H1 (cell line): ENCODE results near the gene S100G. TPM values are rescaled to one million over a fixed set of nuclear protein-coding genes. Genes with fewer than 3 reads are reported as not detected.

ENCODE experiments used
- CHD7 ChIP-seq: fragments of 300-600 bp; sonication (generic); IDR thresholded peaks from 2 replicates; pipeline ENCODE4 v1.7.1; 2012; ENCODE audit warnings: low read length, moderate library complexity, mild to moderate bottlenecking, inconsistent platforms; ENCODE audit not compliant: insufficient replicate concordance
- GABPA ChIP-seq: IDR thresholded peaks from 2 replicates; pipeline ENCODE4 v1.6.1; 2011; ENCODE audit warnings: mild to moderate bottlenecking, low read length, moderate library complexity, borderline replicate concordance; ENCODE audit not compliant: insufficient read depth
- HDAC6 ChIP-seq: IDR thresholded peaks from one replicate; pipeline ENCODE4 v1.7.1; 2012; ENCODE audit warnings: low read depth, mild to moderate bottlenecking, inconsistent platforms, low read length, moderate library complexity
- JUND ChIP-seq: IDR thresholded peaks from 2 replicates; pipeline ENCODE4 v1.6.1; 2011; ENCODE audit warnings: mild to moderate bottlenecking, improper control_type of control experiment, low read length
- SIRT6 ChIP-seq: IDR thresholded peaks from one replicate; pipeline ENCODE4 v1.7.1; 2012; ENCODE audit warnings: low read length, inconsistent platforms
- SP2 ChIP-seq: IDR thresholded peaks from 2 replicates; pipeline ENCODE4 v1.6.1; 2012; ENCODE audit warnings: mild to moderate bottlenecking, low read length, inconsistent platforms
- SP4 ChIP-seq: IDR thresholded peaks from 2 replicates; pipeline ENCODE4 v1.6.1; 2012; ENCODE audit warnings: low read length, inconsistent platforms
- polyA plus RNA-seq, 7 experiments: library from polyadenylated mRNA; depleted of rRNA in 3 of 7; stranded (reverse) in 5 of 7; unstranded in 2 of 7; fragments of >200 nt in 5 of 7; fragments of 200-250 nt in 2 of 7; gene quantifications; 1 replicate in 5 of 7; 2 replicates in 1 of 7; 4 replicates in 1 of 7; pipeline versions ENCODE4 v1.2.1 to v1.2.3, GENCODE V29; 2011 to 2013; ENCODE audit warnings: missing spikeins in 2 of 7, mixed read lengths in 2 of 7
- total RNA-seq: library from RNA; stranded (reverse); fragmentation: NEBNext Ultra II Directional; extraction: Animal tissue kit (Norgen Biotek cat#: 25700); gene quantifications from 2 replicates; pipeline ENCODE4 v1.2.1, GENCODE V29; 2021
- TF ChIP-seq, protein P1 (sequence below): IDR thresholded peaks from 2 replicates; pipeline ENCODE4 v1.6.1; 2011; ENCODE audit warnings: low read length, improper control_type of control experiment

Gene S100G
- total and polyA plus RNA-seq, 2 of the 8 experiments (the other 6 are each of a cell fraction or from before 2014, with no cell fraction given): not detected

GRCh38 chrX:16661495-16661894 is 11.5 kb downstream of the S100G start (continued):
- no peak for TF ChIP-seq CHD7
- no peak for TF ChIP-seq GABPA
- no peak for TF ChIP-seq JUND
- TF ChIP-seq, protein P1, sequence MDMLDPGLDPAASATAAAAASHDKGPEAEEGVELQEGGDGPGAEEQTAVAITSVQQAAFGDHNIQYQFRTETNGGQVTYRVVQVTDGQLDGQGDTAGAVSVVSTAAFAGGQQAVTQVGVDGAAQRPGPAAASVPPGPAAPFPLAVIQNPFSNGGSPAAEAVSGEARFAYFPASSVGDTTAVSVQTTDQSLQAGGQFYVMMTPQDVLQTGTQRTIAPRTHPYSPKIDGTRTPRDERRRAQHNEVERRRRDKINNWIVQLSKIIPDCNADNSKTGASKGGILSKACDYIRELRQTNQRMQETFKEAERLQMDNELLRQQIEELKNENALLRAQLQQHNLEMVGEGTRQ: no peak
- TF ChIP-seq SP4: no peak
- no peak for TF ChIP-seq SP2
- no peak for TF ChIP-seq SIRT6
- no peak for TF ChIP-seq HDAC6
